Sciatic nerve (tissue), 2 donors: Measurements from ENCODE around the gene GBE1. TPM values are rescaled to one million over a fixed set of nuclear protein-coding genes. Genes with fewer than 3 reads are reported as not detected.

Source experiments
- ATAC-seq: fragments of 200-7000 bp; cut with Tn5 transposase; one replicate; pipeline ENCODE4 v1.9.1; 2020; ENCODE audit warnings: mild to moderate bottlenecking, moderate library complexity
- DNase-seq: peaks from one replicate; pipeline ENCODE4 v3.0.0-alpha.2; 2020; ENCODE audit warnings: low spot score
- intact Hi-C: fragments of 100-400 bp; cut with DNase I; formaldehyde crosslinking; loops from one replicate; pipeline ENCODE4 v1.14.2; 2022
- total RNA-seq: library from RNA; stranded (reverse); fragmentation: NEBNext Ultra II Directional; extraction: Animal tissue kit (Norgen Biotek cat#: 25700); gene quantifications from one replicate; pipeline ENCODE4 v1.2.1, GENCODE V29; 2021
- donor health status: DM: no; HTN: no; CAD: no.
- donor health status: DM: no; HTN: no; CAD: no.

GBE1 gene
- total RNA-seq, 1 donor from 2014 or later = 40.1 TPM

GRCh38 chr3:81716870-81717509 is 44.5 kb downstream of the GBE1 start:
- no peak for DNase-seq

GRCh38 chr3:81713031-81713430 is 48.4 kb downstream of the GBE1 start:
- intact Hi-C loops = no loop called here
- DNase-seq (no peak), ATAC-seq (no peak)

More at GRCh38 chr3:81716870-81717509, 44.5 kb downstream of the GBE1 start:
- intact Hi-C loops = no loop called here
- ATAC-seq = peak; percentile 56

GRCh38 chr3:81709606-81710005 is 51.8 kb downstream of the GBE1 start:
- intact Hi-C loops = no loop called here
- ATAC-seq (no peak), DNase-seq (no peak)

GRCh38 chr3:81707996-81708395 is 53.4 kb downstream of the GBE1 start:
- DNase-seq (no peak), ATAC-seq (no peak)
- intact Hi-C loops = no loop called here

GRCh38 chr3:81702126-81702525 is 59.3 kb downstream of the GBE1 start:
- intact Hi-C loops = no loop called here

GRCh38 chr3:81699536-81700320 is 61.7 kb downstream of the GBE1 start:
- ATAC-seq (no peak), DNase-seq (no peak)
- intact Hi-C loops = no loop called here

More at GRCh38 chr3:81702126-81702525, 59.3 kb downstream of the GBE1 start:
- DNase-seq = no peak
- no peak for ATAC-seq

- no peak for ATAC-seq
- DNase-seq = no peak
- intact Hi-C loops = no loop called here
Measured at GRCh38 chr3:81696090-81696489, 65.4 kb downstream of the GBE1 start.

- intact Hi-C loops = no loop called here
- ATAC-seq (no peak), DNase-seq (no peak)
Measured at GRCh38 chr3:81695302-81695701, 66.1 kb downstream of the GBE1 start.

GRCh38 chr3:81694662-81695061 is 66.8 kb downstream of the GBE1 start:
- DNase-seq = no peak
- no peak for ATAC-seq
- intact Hi-C loops = no loop called here

- no peak for DNase-seq
- intact Hi-C loops = no loop called here
- ATAC-seq = no peak
Measured at GRCh38 chr3:81692766-81693165, 68.7 kb downstream of the GBE1 start.

- intact Hi-C loops = no loop called here
- ATAC-seq = no peak
Measured at GRCh38 chr3:81689617-81690016, 71.8 kb downstream of the GBE1 start.

GRCh38 chr3:81684751-81685395 is 76.6 kb downstream of the GBE1 start:
- DNase-seq (no peak), ATAC-seq (no peak)
- intact Hi-C loops = no loop called here

More at GRCh38 chr3:81689617-81690016, 71.8 kb downstream of the GBE1 start:
- DNase-seq = no peak

GRCh38 chr3:81676706-81677456 is 84.6 kb downstream of the GBE1 start:
- DNase-seq (no peak), ATAC-seq (no peak)
- intact Hi-C loops = no loop called here

- DNase-seq (no peak), ATAC-seq (no peak)
- intact Hi-C loops = no loop called here
Measured at GRCh38 chr3:81674690-81675089, 86.8 kb downstream of the GBE1 start.

GRCh38 chr3:81668283-81668682 is 93.2 kb downstream of the GBE1 start:
- DNase-seq (no peak), ATAC-seq (no peak)
- intact Hi-C loops = no loop called here

GRCh38 chr3:81666502-81667121 is 94.8 kb downstream of the GBE1 start:
- intact Hi-C loops = no loop called here
- DNase-seq = no peak
- no peak for ATAC-seq

GRCh38 chr3:81663114-81663513 is 98.3 kb downstream of the GBE1 start:
- ATAC-seq (no peak), DNase-seq (no peak)
- intact Hi-C loops = no loop called here

- intact Hi-C loops = no loop called here
- DNase-seq (no peak), ATAC-seq (no peak)
Measured at GRCh38 chr3:81660036-81660435, 101.4 kb downstream of the GBE1 start.
